ENCODE measurements around the gene TSPEAR. TPM values are rescaled to one million over a fixed set of nuclear protein-coding genes. Genes with fewer than 3 reads are reported as not detected.

Gene TSPEAR
- total and polyA plus RNA-seq, 2 of the 13 experiments (the other 11 are each of a cell fraction or from before 2014, with no cell fraction given), result 0.07 to 0.32 TPM

DNA sequence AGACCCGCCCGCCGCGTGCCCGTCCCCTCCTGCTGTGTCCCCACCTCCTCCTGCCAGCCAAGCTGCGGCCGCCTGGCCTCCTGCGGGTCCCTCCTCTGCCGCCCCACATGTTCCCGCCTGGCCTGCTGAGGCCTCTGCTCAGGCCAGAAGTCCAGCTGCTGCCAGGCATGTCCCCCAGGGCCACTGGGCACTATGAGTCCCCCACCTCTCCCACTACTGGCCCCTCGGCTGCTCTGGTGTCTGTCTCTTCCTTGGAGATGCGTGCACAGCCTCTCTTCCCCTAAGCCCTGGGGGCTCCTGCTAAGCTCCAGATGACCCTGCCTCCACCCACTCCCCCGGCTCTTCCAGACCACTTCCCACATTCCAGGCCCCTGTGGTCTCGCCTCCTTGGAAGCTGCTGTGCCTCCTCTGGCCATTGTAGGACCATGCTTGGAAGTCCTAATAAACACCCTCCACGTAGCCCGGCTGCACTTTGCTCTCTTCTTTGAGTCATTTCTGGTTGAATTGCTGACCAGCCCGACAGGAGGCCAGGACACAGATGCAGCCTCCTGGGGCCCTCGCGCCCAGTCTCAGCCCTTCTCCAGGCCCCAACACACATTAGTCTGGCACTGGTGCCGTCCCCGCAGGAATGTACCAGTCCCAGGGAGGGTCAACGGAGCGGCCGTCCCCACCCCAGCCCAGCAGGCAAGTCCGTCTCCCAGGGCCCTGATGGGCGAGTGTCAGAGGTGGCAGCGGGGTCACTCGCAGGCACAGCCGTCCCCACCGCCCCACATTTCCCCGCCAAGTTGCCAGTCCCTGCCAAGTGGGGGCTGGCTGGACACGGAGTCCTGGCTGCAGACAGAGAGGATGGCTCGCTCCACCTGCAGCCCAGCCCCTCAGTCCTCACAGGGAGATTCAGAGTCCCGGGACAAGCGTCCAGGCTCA, 13.3 kb downstream of the TSPEAR start (continued):
- TF ChIP-seq ZFP82 (CRISPR knock-in tag; IDR thresholded peaks at IDR 0.05; ENCODE audit: borderline replicate concordance), result no peak
- no peak for TF ChIP-seq ZNF343 (CRISPR knock-in tag; IDR thresholded peaks at IDR 0.05)
- TF ChIP-seq, protein P1, sequence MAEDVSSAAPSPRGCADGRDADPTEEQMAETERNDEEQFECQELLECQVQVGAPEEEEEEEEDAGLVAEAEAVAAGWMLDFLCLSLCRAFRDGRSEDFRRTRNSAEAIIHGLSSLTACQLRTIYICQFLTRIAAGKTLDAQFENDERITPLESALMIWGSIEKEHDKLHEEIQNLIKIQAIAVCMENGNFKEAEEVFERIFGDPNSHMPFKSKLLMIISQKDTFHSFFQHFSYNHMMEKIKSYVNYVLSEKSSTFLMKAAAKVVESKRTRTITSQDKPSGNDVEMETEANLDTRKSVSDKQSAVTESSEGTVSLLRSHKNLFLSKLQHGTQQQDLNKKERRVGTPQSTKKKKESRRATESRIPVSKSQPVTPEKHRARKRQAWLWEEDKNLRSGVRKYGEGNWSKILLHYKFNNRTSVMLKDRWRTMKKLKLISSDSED (CRISPR knock-in tag; IDR thresholded peaks at IDR 0.05), result no peak
- TF ChIP-seq ZNF318 (CRISPR knock-in tag; IDR thresholded peaks at IDR 0.05), result 0 out of 2 replicates have a peak, but pooled peaks have one; percentile 70
- no peak for TF ChIP-seq ZNF30 (CRISPR knock-in tag; IDR thresholded peaks at IDR 0.05)
- TF ChIP-seq ZBTB44 (CRISPR knock-in tag; IDR thresholded peaks at IDR 0.05), result no peak
- TF ChIP-seq MIER3 (CRISPR knock-in tag; IDR thresholded peaks at IDR 0.05; ENCODE audit: borderline replicate concordance), result no peak
- peak; percentile 48; the same call in 1 of the 2 replicates for TF ChIP-seq ZNF350 (CRISPR knock-in tag; IDR thresholded peaks at IDR 0.05; ENCODE audit: borderline replicate concordance, low read depth)
- TF ChIP-seq MTA1 (CRISPR knock-in tag; IDR thresholded peaks at IDR 0.05; ENCODE audit: borderline replicate concordance), result peak; percentile 62; the same call in 1 of the 2 replicates
- TF ChIP-seq, protein P2, sequence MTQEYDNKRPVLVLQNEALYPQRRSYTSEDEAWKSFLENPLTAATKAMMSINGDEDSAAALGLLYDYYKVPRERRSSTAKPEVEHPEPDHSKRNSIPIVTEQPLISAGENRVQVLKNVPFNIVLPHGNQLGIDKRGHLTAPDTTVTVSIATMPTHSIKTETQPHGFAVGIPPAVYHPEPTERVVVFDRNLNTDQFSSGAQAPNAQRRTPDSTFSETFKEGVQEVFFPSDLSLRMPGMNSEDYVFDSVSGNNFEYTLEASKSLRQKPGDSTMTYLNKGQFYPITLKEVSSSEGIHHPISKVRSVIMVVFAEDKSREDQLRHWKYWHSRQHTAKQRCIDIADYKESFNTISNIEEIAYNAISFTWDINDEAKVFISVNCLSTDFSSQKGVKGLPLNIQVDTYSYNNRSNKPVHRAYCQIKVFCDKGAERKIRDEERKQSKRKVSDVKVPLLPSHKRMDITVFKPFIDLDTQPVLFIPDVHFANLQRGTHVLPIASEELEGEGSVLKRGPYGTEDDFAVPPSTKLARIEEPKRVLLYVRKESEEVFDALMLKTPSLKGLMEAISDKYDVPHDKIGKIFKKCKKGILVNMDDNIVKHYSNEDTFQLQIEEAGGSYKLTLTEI (CRISPR knock-in tag; conservative IDR thresholded peaks at IDR 0.05), result no peak
- no peak for TF ChIP-seq ZNF720 (CRISPR knock-in tag; IDR thresholded peaks at IDR 0.05)
- TF ChIP-seq NFE2 (CRISPR knock-in tag; IDR thresholded peaks at IDR 0.05), result no peak
- no peak for TF ChIP-seq ZNF562 (CRISPR knock-in tag; IDR thresholded peaks at IDR 0.05; ENCODE audit: borderline replicate concordance)
- TF ChIP-seq ARNT2 (CRISPR knock-in tag; IDR thresholded peaks at IDR 0.05; ENCODE audit: low read depth), result no peak
- TF ChIP-seq BHLHE40 (IDR thresholded peaks at IDR 0.05; ENCODE audit: low read length), result no peak
